Left lung (tissue), 10 donors: ENCODE data around the gene NXN. TPM values are rescaled to one million over a fixed set of nuclear protein-coding genes. Genes with fewer than 3 reads are reported as not detected.
"Not testable (repeated sequence)": the region's sequence is repeated elsewhere in the genome, so short reads cannot be mapped to it uniquely, and the experiment has no call there.

Source experiments
- ATAC-seq: fragments of 200-7000 bp; cut with Tn5 transposase; one replicate; pipeline ENCODE4 v1.9.1; 2020; ENCODE audit warnings: moderate library complexity
- DNase-seq, 4 donors: peaks; one replicate each; pipeline ENCODE4 v3.0.0-alpha.2; 2013 to 2020
- H3K27ac ChIP-seq, 2 donors: fragments of 200-600 bp; sonication (generic) in 1 of 2; one replicate each; pipeline versions ENCODE4 v1.5.0 to v1.8.0; 2020 to 2021
- H3K27me3 ChIP-seq, 2 donors: fragments of 200-600 bp; sonication (generic) in 1 of 2; one replicate each; pipeline versions ENCODE4 v1.5.0 to v1.8.0; 2020 to 2021
- H3K36me3 ChIP-seq, 2 donors: fragments of 200-600 bp; sonication (generic) in 1 of 2; one replicate each; pipeline versions ENCODE4 v1.5.0 to v1.8.0; 2020 to 2021
- H3K4me1 ChIP-seq, 2 donors: fragments of 200-600 bp; one replicate each; pipeline ENCODE4 v1.8.0; 2021
- H3K4me3 ChIP-seq, 2 donors: fragments of 200-600 bp; sonication (generic) in 1 of 2; one replicate each; pipeline versions ENCODE4 v1.5.0 to v1.8.0; 2020 to 2021; ENCODE audit warnings: mild to moderate bottlenecking in 1 of 2
- H3K9me3 ChIP-seq, 2 donors: fragments of 200-600 bp; sonication (generic) in 1 of 2; one replicate each; pipeline versions ENCODE4 v1.5.0 to v1.8.0; 2020 to 2021
- CTCF ChIP-seq, 2 donors: fragments of 200-600 bp; sonication (generic) in 1 of 2; IDR thresholded peaks; one replicate each; pipeline versions ENCODE4 v1.5.0 to v1.8.0; 2021; ENCODE audit warnings: antibody characterized with exemption in 2 of 2
- intact Hi-C, 2 donors: fragments of 100-400 bp; cut with DNase I; formaldehyde crosslinking; loops; one replicate each; pipeline versions ENCODE4 v1.11.2 to v1.14.2; 2022
- polyA plus RNA-seq, 6 donors: library from polyadenylated mRNA; unstranded; fragments of 120-200 nt; gene quantifications; one replicate each; pipeline ENCODE4 v1.2.1, GENCODE V29; 2013; ENCODE audit not compliant: insufficient read length in 6 of 6
- total RNA-seq, 2 donors: library from RNA; stranded (reverse); fragmentation: NEBNext Ultra II Directional; extraction: Animal tissue kit (Norgen Biotek cat#: 25700); gene quantifications; one replicate each; pipeline ENCODE4 v1.2.1, GENCODE V29; 2021
- donor health status: DM: no; HTN: yes; CAD: no.
- donor health status: DM: no; HTN: no; CAD: no.

The NXN gene
- total and polyA plus RNA-seq, 8 donors = 33.8 to 59.1 (median 55.1) TPM

GRCh38 chr17:835263-835662 lies 144.3 kb downstream of the NXN start:
- ATAC-seq = peak; percentile 67
- H3K4me3 ChIP-seq = no peak overlapping the region
- H3K9me3 ChIP-seq = peaks cover 0 to 7% of the 10 kb centered on the region in 2 donors
- no peaks in the 10 kb centered on the region for H3K27me3 ChIP-seq
- no peaks in the 10 kb centered on the region for H3K36me3 ChIP-seq
- TF ChIP-seq CTCF (IDR thresholded peaks at IDR 0.05) = no peak
- intact Hi-C loops = no loop called here
- H3K27ac ChIP-seq = no peak overlapping the region
- DNase-seq = peak in 1 of 4 donors; percentile 42
- H3K4me1 ChIP-seq = peaks cover 0 to 3% of the 10 kb centered on the region in 2 donors

- intact Hi-C loops = no loop called here
Observed at GRCh38 chr17:834136-834535, 145.4 kb downstream of the NXN start.

GRCh38 chr17:830950-831349 lies 148.6 kb downstream of the NXN start:
- Histone ChIP-seq H3K4me3 (no peak overlapping the region), H3K4me1 (peaks cover 0 to 3% of the 10 kb centered on the region in 2 donors), H3K9me3 (peaks cover 0 to 7% of the 10 kb centered on the region in 2 donors), H3K27ac (no peak overlapping the region), H3K27me3 (no peaks in the 10 kb centered on the region), H3K36me3 (no peaks in the 10 kb centered on the region)
- no peak for DNase-seq
- TF ChIP-seq CTCF (IDR thresholded peaks at IDR 0.05) = no peak
- ATAC-seq = no peak
- intact Hi-C loops = no loop called here

More at GRCh38 chr17:834136-834535, 145.4 kb downstream of the NXN start:
- Histone ChIP-seq H3K9me3 (peaks cover 0 to 7% of the 10 kb centered on the region in 2 donors), H3K27ac (no peak overlapping the region), H3K36me3 (no peaks in the 10 kb centered on the region), H3K4me3 (no peak overlapping the region), H3K4me1 (peaks cover 0 to 3% of the 10 kb centered on the region in 2 donors), H3K27me3 (no peaks in the 10 kb centered on the region)
- ATAC-seq (no peak), DNase-seq (no peak)
- no peak for TF ChIP-seq CTCF (IDR thresholded peaks at IDR 0.05)

- Histone ChIP-seq H3K4me3 (no peak overlapping the region), H3K36me3 (no peaks in the 10 kb centered on the region), H3K27me3 (no peaks in the 10 kb centered on the region), H3K4me1 (peaks cover 0 to 3% of the 10 kb centered on the region in 2 donors), H3K27ac (no peak overlapping the region), H3K9me3 (peaks cover 0 to 7% of the 10 kb centered on the region in 2 donors)
- intact Hi-C loops = no loop called here
- ATAC-seq (no peak), DNase-seq (no peak)
- no peak for TF ChIP-seq CTCF (IDR thresholded peaks at IDR 0.05)
Observed at GRCh38 chr17:830381-830780, 149.2 kb downstream of the NXN start.

GRCh38 chr17:829614-830013 lies 150.0 kb downstream of the NXN start:
- H3K4me3 ChIP-seq, H3K36me3 ChIP-seq, H3K4me1 ChIP-seq, intact Hi-C loops, H3K27ac ChIP-seq, DNase-seq, H3K9me3 ChIP-seq, H3K27me3 ChIP-seq, ATAC-seq: not testable (repeated sequence)

- H3K4me1 ChIP-seq = peaks cover 0 to 3% of the 10 kb centered on the region in 2 donors
- no peak for TF ChIP-seq CTCF (IDR thresholded peaks at IDR 0.05)
- H3K27me3 ChIP-seq = no peaks in the 10 kb centered on the region
- ATAC-seq = no peak
- no peak overlapping the region for H3K4me3 ChIP-seq
- intact Hi-C loops = no loop called here
- no peak for DNase-seq
- no peak overlapping the region for H3K27ac ChIP-seq
- peaks cover 0 to 7% of the 10 kb centered on the region in 2 donors for H3K9me3 ChIP-seq
- no peaks in the 10 kb centered on the region for H3K36me3 ChIP-seq
Observed at GRCh38 chr17:828761-829160, 150.8 kb downstream of the NXN start.
